Activated T-cell treated with anti-CD3 and anti-CD28 coated beads, Interleukin-2, amount 50 U/mL, for 24 hours (primary cell): ENCODE data around the gene COPZ1.
"Not testable (repeated sequence)": the region's sequence is repeated elsewhere in the genome, so short reads cannot be mapped to it uniquely, and the experiment has no call there.

ENCODE experiments used
- DNase-seq: peaks from one replicate; pipeline ENCODE4 v3.0.0-alpha.2; 2020
- H3K27ac Mint-ChIP-seq: 2 replicates; pipeline ENCODE4 v1.8.0; 2020; ENCODE audit warnings: mild to moderate bottlenecking, mixed read lengths
- H3K27me3 Mint-ChIP-seq: 2 replicates; pipeline ENCODE4 v1.8.0; 2020; ENCODE audit warnings: mixed read lengths
- H3K36me3 Mint-ChIP-seq: 2 replicates; pipeline ENCODE4 v1.8.0; 2020; ENCODE audit warnings: low read depth, mixed read lengths
- H3K4me1 Mint-ChIP-seq: 2 replicates; pipeline ENCODE4 v1.8.0; 2020; ENCODE audit warnings: low read depth, mixed read lengths
- H3K4me3 Mint-ChIP-seq: 2 replicates; pipeline ENCODE4 v1.8.0; 2020; ENCODE audit warnings: mild to moderate bottlenecking, moderate library complexity, mixed read lengths
- H3K9me3 Mint-ChIP-seq: 2 replicates; pipeline ENCODE4 v1.8.0; 2020; ENCODE audit warnings: mixed read lengths

COPZ1 gene

GRCh38 chr12:54337280-54337842, 12.4 kb downstream of the COPZ1 start:
- Mint-ChIP-seq H3K4me1 (peaks cover 29% of the 10 kb centered on the region), H3K36me3 (peaks cover 60% of the 10 kb centered on the region), H3K27me3 (no peaks in the 10 kb centered on the region), H3K27ac (no peak overlapping the region), H3K4me3 (no peak overlapping the region), H3K9me3 (no peaks in the 10 kb centered on the region)
- no peak for DNase-seq

GRCh38 chr12:54337854-54338650, 13.1 kb downstream of the COPZ1 start:
- H3K27ac Mint-ChIP-seq: peak overlapping the region; percentile 14

GRCh38 chr12:54338698-54339296, 13.9 kb downstream of the COPZ1 start:
- DNase-seq: no peak
- H3K4me1 Mint-ChIP-seq: peaks cover 18% of the 10 kb centered on the region
- no peaks in the 10 kb centered on the region for H3K27me3 Mint-ChIP-seq
- peaks cover 66% of the 10 kb centered on the region for H3K36me3 Mint-ChIP-seq
- H3K27ac Mint-ChIP-seq: no peak overlapping the region
- H3K9me3 Mint-ChIP-seq: no peaks in the 10 kb centered on the region
- no peak overlapping the region for H3K4me3 Mint-ChIP-seq

More at GRCh38 chr12:54337854-54338650, 13.1 kb downstream of the COPZ1 start:
- Mint-ChIP-seq H3K27me3 (no peaks in the 10 kb centered on the region), H3K4me3 (no peak overlapping the region), H3K36me3 (peaks cover 66% of the 10 kb centered on the region), H3K4me1 (peaks cover 25% of the 10 kb centered on the region), H3K9me3 (no peaks in the 10 kb centered on the region)
- no peak for DNase-seq

- DNase-seq: no peak
- no peaks in the 10 kb centered on the region for H3K27me3 Mint-ChIP-seq
- peaks cover 16% of the 10 kb centered on the region for H3K4me1 Mint-ChIP-seq
- peaks cover 77% of the 10 kb centered on the region for H3K36me3 Mint-ChIP-seq
- no peak overlapping the region for H3K4me3 Mint-ChIP-seq
- H3K27ac Mint-ChIP-seq: peak overlapping the region; percentile 53
- no peaks in the 10 kb centered on the region for H3K9me3 Mint-ChIP-seq
Observed at GRCh38 chr12:54340846-54341245, 15.9 kb downstream of the COPZ1 start.

- Mint-ChIP-seq H3K9me3 (no peaks in the 10 kb centered on the region), H3K4me1 (peaks cover 14% of the 10 kb centered on the region), H3K27ac (no peak overlapping the region), H3K36me3 (peaks cover 78% of the 10 kb centered on the region), H3K27me3 (no peaks in the 10 kb centered on the region), H3K4me3 (no peak overlapping the region)
- DNase-seq: no peak
Observed at GRCh38 chr12:54341378-54342300, 16.7 kb downstream of the COPZ1 start.

- no peaks in the 10 kb centered on the region for H3K27me3 Mint-ChIP-seq
- peaks cover 23% of the 10 kb centered on the region for H3K4me1 Mint-ChIP-seq
- H3K4me3 Mint-ChIP-seq: no peak overlapping the region
- H3K36me3 Mint-ChIP-seq: peaks cover 77% of the 10 kb centered on the region
- DNase-seq: no peak
- H3K9me3 Mint-ChIP-seq: no peaks in the 10 kb centered on the region
- H3K27ac Mint-ChIP-seq: no peak overlapping the region
Observed at GRCh38 chr12:54349036-54349435, 24.1 kb downstream of the COPZ1 start.

- no peak overlapping the region for H3K4me3 Mint-ChIP-seq
- H3K4me1 Mint-ChIP-seq: peaks cover 23% of the 10 kb centered on the region
- DNase-seq: no peak
- H3K9me3 Mint-ChIP-seq: no peaks in the 10 kb centered on the region
- H3K36me3 Mint-ChIP-seq: peaks cover 74% of the 10 kb centered on the region
- H3K27ac Mint-ChIP-seq: no peak overlapping the region
- no peaks in the 10 kb centered on the region for H3K27me3 Mint-ChIP-seq
Observed at GRCh38 chr12:54349679-54350078, 24.7 kb downstream of the COPZ1 start.

GRCh38 chr12:54350743-54351142, 25.8 kb downstream of the COPZ1 start:
- H3K4me1 Mint-ChIP-seq: peaks cover 23% of the 10 kb centered on the region
- no peak overlapping the region for H3K4me3 Mint-ChIP-seq

GRCh38 chr12:54351341-54351740, 26.4 kb downstream of the COPZ1 start:
- peaks cover 59% of the 10 kb centered on the region for H3K36me3 Mint-ChIP-seq
- H3K4me3 Mint-ChIP-seq: no peak overlapping the region
- DNase-seq: no peak
- no peaks in the 10 kb centered on the region for H3K9me3 Mint-ChIP-seq
- H3K4me1 Mint-ChIP-seq: peaks cover 23% of the 10 kb centered on the region
- H3K27me3 Mint-ChIP-seq: no peaks in the 10 kb centered on the region
- peak overlapping the region; percentile 26 for H3K27ac Mint-ChIP-seq

More at GRCh38 chr12:54350743-54351142, 25.8 kb downstream of the COPZ1 start:
- Mint-ChIP-seq H3K27ac (peak overlapping the region; percentile 26), H3K36me3 (peaks cover 63% of the 10 kb centered on the region), H3K9me3 (no peaks in the 10 kb centered on the region), H3K27me3 (no peaks in the 10 kb centered on the region)
- no peak for DNase-seq

- H3K27ac Mint-ChIP-seq: peak overlapping the region; percentile 58
- no peaks in the 10 kb centered on the region for H3K27me3 Mint-ChIP-seq
- peaks cover 24% of the 10 kb centered on the region for H3K4me1 Mint-ChIP-seq
Observed at GRCh38 chr12:54352022-54352531, 27.1 kb downstream of the COPZ1 start.

GRCh38 chr12:54352891-54353874, 28.3 kb downstream of the COPZ1 start:
- DNase-seq: no peak

More at GRCh38 chr12:54352022-54352531, 27.1 kb downstream of the COPZ1 start:
- Mint-ChIP-seq H3K36me3 (peaks cover 51% of the 10 kb centered on the region), H3K9me3 (no peaks in the 10 kb centered on the region), H3K4me3 (peak overlapping the region; percentile 55)
- DNase-seq: peak; percentile 58

GRCh38 chr12:54354271-54354670, 29.3 kb downstream of the COPZ1 start:
- not testable (repeated sequence) for H3K27me3 Mint-ChIP-seq, H3K4me3 Mint-ChIP-seq, H3K9me3 Mint-ChIP-seq, H3K27ac Mint-ChIP-seq, DNase-seq
- Mint-ChIP-seq H3K4me1 (peaks cover 24% of the 10 kb centered on the region), H3K36me3 (peaks cover 33% of the 10 kb centered on the region)

More at GRCh38 chr12:54352891-54353874, 28.3 kb downstream of the COPZ1 start:
- Mint-ChIP-seq H3K36me3 (peaks cover 41% of the 10 kb centered on the region), H3K27me3 (no peaks in the 10 kb centered on the region), H3K4me3 (no peak overlapping the region), H3K9me3 (no peaks in the 10 kb centered on the region), H3K27ac (peak overlapping the region; percentile 58), H3K4me1 (peaks cover 24% of the 10 kb centered on the region)
